Measurements from ENCODE around the gene RABGAP1L. TPM values are rescaled to one million over a fixed set of nuclear protein-coding genes. Genes with fewer than 3 reads are reported as not detected.
"Not testable (repeated sequence)": the region's sequence is repeated elsewhere in the genome, so short reads cannot be mapped to it uniquely, and the experiment has no call there.

The RABGAP1L gene
- total RNA-seq, 4 donors from 2014 or later, result 39.3 to 101 (median 63.7) TPM

DNA sequence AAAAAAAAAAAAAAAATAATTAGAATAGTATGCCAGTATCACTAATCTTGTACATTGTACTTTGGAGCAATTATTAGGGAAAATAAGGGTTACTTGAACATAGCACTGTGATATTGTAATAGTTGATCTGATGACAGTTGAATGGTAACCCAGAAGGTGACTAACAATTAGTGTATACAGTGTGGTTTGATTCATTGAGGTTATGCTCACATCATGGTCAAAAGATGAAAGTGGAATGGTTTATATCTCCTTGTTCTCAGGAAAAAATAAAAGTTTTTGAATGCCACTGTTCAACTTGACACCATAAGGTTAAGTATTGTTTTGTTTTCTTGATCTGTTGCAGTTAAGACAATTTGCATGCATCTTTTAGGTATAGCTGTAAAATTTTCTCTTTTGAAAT lies 375.5 kb downstream of the RABGAP1L start:
- H3K9me3 ChIP-seq, result peaks cover 0 to 16% (median 8%) of the 10 kb centered on the region in 4 donors
- H3K27ac ChIP-seq (replicated peaks in 1 of 4), result no peak overlapping the region
- intact Hi-C loops (cut with DNase I), result no loop called here
- H3K4me3 ChIP-seq, result no peak overlapping the region
- TF ChIP-seq, protein P1, sequence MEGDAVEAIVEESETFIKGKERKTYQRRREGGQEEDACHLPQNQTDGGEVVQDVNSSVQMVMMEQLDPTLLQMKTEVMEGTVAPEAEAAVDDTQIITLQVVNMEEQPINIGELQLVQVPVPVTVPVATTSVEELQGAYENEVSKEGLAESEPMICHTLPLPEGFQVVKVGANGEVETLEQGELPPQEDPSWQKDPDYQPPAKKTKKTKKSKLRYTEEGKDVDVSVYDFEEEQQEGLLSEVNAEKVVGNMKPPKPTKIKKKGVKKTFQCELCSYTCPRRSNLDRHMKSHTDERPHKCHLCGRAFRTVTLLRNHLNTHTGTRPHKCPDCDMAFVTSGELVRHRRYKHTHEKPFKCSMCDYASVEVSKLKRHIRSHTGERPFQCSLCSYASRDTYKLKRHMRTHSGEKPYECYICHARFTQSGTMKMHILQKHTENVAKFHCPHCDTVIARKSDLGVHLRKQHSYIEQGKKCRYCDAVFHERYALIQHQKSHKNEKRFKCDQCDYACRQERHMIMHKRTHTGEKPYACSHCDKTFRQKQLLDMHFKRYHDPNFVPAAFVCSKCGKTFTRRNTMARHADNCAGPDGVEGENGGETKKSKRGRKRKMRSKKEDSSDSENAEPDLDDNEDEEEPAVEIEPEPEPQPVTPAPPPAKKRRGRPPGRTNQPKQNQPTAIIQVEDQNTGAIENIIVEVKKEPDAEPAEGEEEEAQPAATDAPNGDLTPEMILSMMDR (IDR thresholded peaks at IDR 0.05), result no peak
- TF ChIP-seq POLR2A (IDR thresholded peaks at IDR 0.05; ENCODE audit: low read depth) (no peak), EP300 (IDR thresholded peaks at IDR 0.05) (no peak), POLR2AphosphoS5 (IDR thresholded peaks at IDR 0.05) (no peak)
- no peaks in the 10 kb centered on the region for H3K4me1 ChIP-seq
- H3K36me3 ChIP-seq, result peaks cover 0 to 4% (median 0%) of the 10 kb centered on the region in 4 donors
- no peaks in the 10 kb centered on the region for H3K27me3 ChIP-seq
- DNase-seq (ENCODE audit: extremely low spot score), result no peak

DNA sequence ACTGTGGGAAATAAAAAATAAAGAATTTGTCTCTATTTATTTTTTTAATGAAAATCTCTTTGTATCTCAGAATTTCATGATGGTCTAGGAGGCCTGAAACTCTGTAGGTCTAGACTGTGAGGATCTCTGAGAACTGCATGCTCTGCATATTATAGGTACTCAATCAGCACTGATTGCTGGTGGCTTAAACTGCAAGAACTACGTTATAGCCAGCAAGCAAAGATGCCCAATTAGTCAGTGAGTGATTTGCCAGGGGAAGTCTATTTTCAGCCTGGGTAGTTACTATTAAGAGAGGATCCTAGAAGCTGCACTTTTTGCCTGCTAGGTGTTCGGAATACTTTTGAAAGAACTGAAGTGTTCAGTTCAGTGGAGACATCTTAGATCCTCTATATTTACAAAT lies 375.9 kb downstream of the RABGAP1L start:
- WGBS, result 75% methylated on average over 2 of the region's 2 CpGs
- H3K36me3 ChIP-seq, result peaks cover 0 to 4% (median 0%) of the 10 kb centered on the region in 4 donors
- no peak for TF ChIP-seq EP300 (IDR thresholded peaks at IDR 0.05)
- no peak for TF ChIP-seq POLR2AphosphoS5 (IDR thresholded peaks at IDR 0.05)

DNA sequence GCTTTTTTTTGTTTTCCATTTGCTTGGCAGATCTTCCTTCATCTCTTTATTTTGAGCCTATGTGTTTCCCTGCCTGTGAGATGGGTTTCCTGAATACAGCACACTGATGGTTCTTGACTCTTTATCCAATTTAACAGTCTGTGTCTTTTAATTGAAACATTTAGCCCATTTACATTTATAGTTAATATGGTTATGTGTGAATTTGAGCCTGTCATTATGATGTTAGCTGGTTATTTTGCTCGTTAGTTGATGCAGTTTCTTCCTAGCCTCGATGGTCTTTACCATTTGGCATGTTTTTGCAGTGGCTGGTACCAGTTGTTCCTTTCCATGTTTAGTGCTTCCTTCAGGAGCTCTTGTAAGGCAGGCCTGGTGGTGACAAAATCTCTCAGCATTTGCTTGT lies 384.1 kb downstream of the RABGAP1L start:
- H3K27ac ChIP-seq (replicated peaks in 1 of 4); DNase-seq (ENCODE audit: extremely low spot score); intact Hi-C loops (cut with DNase I); H3K27me3 ChIP-seq; H3K4me3 ChIP-seq; H3K36me3 ChIP-seq; H3K4me1 ChIP-seq: not testable (repeated sequence)
- peaks cover 0 to 19% (median 12%) of the 10 kb centered on the region in 4 donors for H3K9me3 ChIP-seq
- 89% methylated on average over 2 of the region's 2 CpGs for WGBS

More for the DNA sequence above, 375.9 kb downstream of the RABGAP1L start:
- H3K27me3 ChIP-seq, result no peaks in the 10 kb centered on the region
- H3K4me1 ChIP-seq, result no peaks in the 10 kb centered on the region
- H3K27ac ChIP-seq (replicated peaks in 1 of 4), result no peak overlapping the region
- peaks cover 0 to 16% (median 8%) of the 10 kb centered on the region in 4 donors for H3K9me3 ChIP-seq
- no peak overlapping the region for H3K4me3 ChIP-seq
- no peak for DNase-seq (ENCODE audit: extremely low spot score)
- intact Hi-C loops (cut with DNase I), result no loop called here

DNA sequence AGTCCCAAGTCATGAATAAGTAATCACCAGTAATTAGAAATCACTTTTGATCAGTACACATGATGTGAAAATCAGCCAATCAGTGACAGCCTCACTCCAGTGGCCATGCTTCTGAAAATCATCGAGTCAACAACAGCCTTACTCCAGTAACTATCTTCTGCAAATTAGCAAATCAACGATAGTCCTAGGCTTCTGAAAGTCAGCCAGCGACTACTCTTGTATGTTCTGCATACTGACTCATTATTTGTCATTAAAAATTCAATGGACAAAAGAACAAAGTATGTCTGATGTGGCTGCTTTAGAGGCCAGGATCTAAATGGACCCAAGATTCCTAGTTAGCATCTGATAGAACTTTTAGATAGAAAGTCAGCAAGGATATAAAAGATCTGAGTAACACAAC lies 391.0 kb downstream of the RABGAP1L start:
- H3K27me3 ChIP-seq, result no peaks in the 10 kb centered on the region
- H3K4me1 ChIP-seq, result no peaks in the 10 kb centered on the region
- intact Hi-C loops (cut with DNase I), result no loop called here
- H3K4me3 ChIP-seq, result no peak overlapping the region
- no peaks in the 10 kb centered on the region for H3K36me3 ChIP-seq
- WGBS, result 95% methylated on average over 3 of the region's 3 CpGs
- no peak for TF ChIP-seq EP300 (IDR thresholded peaks at IDR 0.05)
- TF ChIP-seq POLR2A (IDR thresholded peaks at IDR 0.05; ENCODE audit: low read depth), result no peak
- TF ChIP-seq, protein P1 (IDR thresholded peaks at IDR 0.05), result no peak
- TF ChIP-seq POLR2AphosphoS5 (IDR thresholded peaks at IDR 0.05), result no peak
- no peak overlapping the region for H3K27ac ChIP-seq (replicated peaks in 1 of 4)
- no peak for DNase-seq (ENCODE audit: extremely low spot score)
- peaks cover 0 to 4% (median 2%) of the 10 kb centered on the region in 4 donors for H3K9me3 ChIP-seq

DNA sequence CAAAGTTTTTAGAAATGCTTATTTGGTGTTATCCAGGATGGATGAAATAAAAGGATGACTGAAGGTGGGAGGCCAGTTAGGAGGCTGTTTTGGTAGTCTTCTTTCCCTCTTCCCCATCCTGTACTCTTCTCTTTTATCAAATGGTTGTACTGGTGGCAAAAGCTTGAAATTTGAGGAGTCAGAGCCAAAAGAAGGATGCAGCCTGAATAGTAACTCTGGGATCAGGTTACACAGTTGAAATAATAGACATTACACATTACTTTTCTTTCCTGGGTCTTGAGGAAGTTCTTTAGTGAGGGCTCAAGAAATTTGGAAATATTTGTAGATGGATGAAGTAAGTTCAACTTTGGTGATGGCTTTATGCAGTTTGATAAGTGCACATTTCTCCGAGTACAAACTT lies 397.1 kb downstream of the RABGAP1L start:
- Histone ChIP-seq H3K4me3 (no peak overlapping the region), H3K36me3 (no peaks in the 10 kb centered on the region), H3K9me3 (no peaks in the 10 kb centered on the region), H3K4me1 (no peaks in the 10 kb centered on the region), H3K27me3 (no peaks in the 10 kb centered on the region), H3K27ac (replicated peaks in 1 of 4) (no peak overlapping the region)
- intact Hi-C loops (cut with DNase I), result no loop called here
- DNase-seq (ENCODE audit: extremely low spot score), result no peak
- WGBS, result 100% methylated on average over 1 of the region's 1 CpG
- TF ChIP-seq, protein P1 (IDR thresholded peaks at IDR 0.05), result no peak
- TF ChIP-seq POLR2AphosphoS5 (IDR thresholded peaks at IDR 0.05) (no peak), POLR2A (IDR thresholded peaks at IDR 0.05; ENCODE audit: low read depth) (no peak), EP300 (IDR thresholded peaks at IDR 0.05) (no peak)

DNA sequence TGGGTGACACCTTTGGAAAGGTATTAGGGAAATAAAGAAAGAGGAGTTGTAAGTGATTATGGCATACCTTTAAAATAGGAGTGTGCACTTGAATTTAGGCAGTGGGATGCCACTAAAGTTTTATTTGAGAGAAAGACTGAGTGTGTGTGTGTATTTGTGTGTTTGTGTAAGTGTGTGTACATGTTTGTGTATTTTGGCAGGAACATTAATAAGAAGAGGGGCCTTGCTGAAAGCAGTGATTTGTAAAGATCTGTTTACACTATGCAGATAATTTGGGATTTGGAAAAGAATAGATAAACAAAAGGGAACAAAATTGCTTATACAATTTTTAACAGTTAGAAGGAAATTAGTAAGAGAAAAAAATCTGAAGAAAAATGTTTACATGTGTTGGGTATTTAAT lies 409.2 kb downstream of the RABGAP1L start:
- intact Hi-C loops (cut with DNase I), result no loop called here
- TF ChIP-seq POLR2A (IDR thresholded peaks at IDR 0.05; ENCODE audit: low read depth) (no peak), EP300 (IDR thresholded peaks at IDR 0.05) (no peak), POLR2AphosphoS5 (IDR thresholded peaks at IDR 0.05) (no peak)
- TF ChIP-seq, protein P1 (IDR thresholded peaks at IDR 0.05), result no peak
- Histone ChIP-seq H3K4me3 (no peak overlapping the region), H3K27me3 (no peaks in the 10 kb centered on the region), H3K9me3 (no peaks in the 10 kb centered on the region), H3K4me1 (no peaks in the 10 kb centered on the region), H3K36me3 (no peaks in the 10 kb centered on the region), H3K27ac (replicated peaks in 1 of 4) (no peak overlapping the region)
- no peak for DNase-seq (ENCODE audit: extremely low spot score)
